NT2/D1 (cell line): Measurements from ENCODE around the gene HBE1.

Experiments
- SUZ12 ChIP-seq: IDR thresholded peaks from 2 replicates; pipeline ENCODE4 v1.6.1; 2011; ENCODE audit not compliant: insufficient read length, insufficient read depth; ENCODE audit errors: extremely low read depth
- YY1 ChIP-seq: IDR thresholded peaks from 2 replicates; pipeline ENCODE4 v1.6.1; 2011; ENCODE audit not compliant: insufficient read length, insufficient read depth

DNA sequence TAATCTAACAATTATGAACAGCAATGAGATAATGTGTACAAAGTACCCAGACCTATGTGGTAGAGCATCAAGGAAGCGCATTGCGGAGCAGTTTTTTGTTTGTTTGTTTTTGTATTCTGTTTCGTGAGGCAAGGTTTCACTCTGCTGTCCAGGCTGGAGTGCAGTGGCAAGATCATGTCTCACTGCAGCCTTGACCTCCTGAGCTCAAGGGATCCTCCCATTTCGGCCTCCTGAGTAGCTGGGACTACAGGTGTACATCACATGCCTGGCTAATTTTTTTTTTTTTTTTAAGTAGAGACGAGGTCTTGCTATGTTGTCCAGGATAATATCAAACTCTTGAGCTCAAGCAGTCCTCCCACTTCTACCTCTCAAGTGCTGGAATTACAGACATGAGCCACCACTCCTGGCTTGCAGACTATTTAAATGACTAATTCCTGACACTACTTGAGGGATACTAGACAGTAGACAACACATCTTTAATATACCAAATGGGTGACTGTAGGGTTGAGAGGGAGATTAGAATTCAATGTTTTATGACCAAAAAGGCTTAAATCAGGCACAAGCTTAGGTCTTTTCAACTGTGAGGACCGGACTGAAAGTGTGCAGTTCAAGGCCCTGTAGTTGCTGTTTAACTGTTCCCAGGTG is 19.3 kb upstream of the HBE1 start:
- TF ChIP-seq YY1 = no peak
- TF ChIP-seq SUZ12 = no peak
